Left lung (tissue), 10 donors: ENCODE results near the gene DNAJC3. TPM values are rescaled to one million over a fixed set of nuclear protein-coding genes. Genes with fewer than 3 reads are reported as not detected.
"Not testable (repeated sequence)": the region's sequence is repeated elsewhere in the genome, so short reads cannot be mapped to it uniquely, and the experiment has no call there.

ENCODE experiments used
- ATAC-seq: fragments of 200-7000 bp; cut with Tn5 transposase; one replicate; pipeline ENCODE4 v1.9.1; 2020; ENCODE audit warnings: moderate library complexity
- DNase-seq, 4 donors: peaks; one replicate each; pipeline ENCODE4 v3.0.0-alpha.2; 2013 to 2020
- H3K27ac ChIP-seq, 2 donors: fragments of 200-600 bp; sonication (generic) in 1 of 2; one replicate each; pipeline versions ENCODE4 v1.5.0 to v1.8.0; 2020 to 2021
- H3K27me3 ChIP-seq, 2 donors: fragments of 200-600 bp; sonication (generic) in 1 of 2; one replicate each; pipeline versions ENCODE4 v1.5.0 to v1.8.0; 2020 to 2021
- H3K36me3 ChIP-seq, 2 donors: fragments of 200-600 bp; sonication (generic) in 1 of 2; one replicate each; pipeline versions ENCODE4 v1.5.0 to v1.8.0; 2020 to 2021
- H3K4me1 ChIP-seq, 2 donors: fragments of 200-600 bp; one replicate each; pipeline ENCODE4 v1.8.0; 2021
- H3K4me3 ChIP-seq, 2 donors: fragments of 200-600 bp; sonication (generic) in 1 of 2; one replicate each; pipeline versions ENCODE4 v1.5.0 to v1.8.0; 2020 to 2021; ENCODE audit warnings: mild to moderate bottlenecking in 1 of 2
- H3K9me3 ChIP-seq, 2 donors: fragments of 200-600 bp; sonication (generic) in 1 of 2; one replicate each; pipeline versions ENCODE4 v1.5.0 to v1.8.0; 2020 to 2021
- intact Hi-C, 2 donors: fragments of 100-400 bp; cut with DNase I; formaldehyde crosslinking; loops; one replicate each; pipeline versions ENCODE4 v1.11.2 to v1.14.2; 2022
- polyA plus RNA-seq, 6 donors: library from polyadenylated mRNA; unstranded; fragments of 120-200 nt; gene quantifications; one replicate each; pipeline ENCODE4 v1.2.1, GENCODE V29; 2013; ENCODE audit not compliant: insufficient read length in 6 of 6
- total RNA-seq, 2 donors: library from RNA; stranded (reverse); fragmentation: NEBNext Ultra II Directional; extraction: Animal tissue kit (Norgen Biotek cat#: 25700); gene quantifications; one replicate each; pipeline ENCODE4 v1.2.1, GENCODE V29; 2021
- TF ChIP-seq, protein P1 (sequence below), 2 donors: fragments of 200-600 bp; sonication (generic) in 1 of 2; IDR thresholded peaks; one replicate each; pipeline versions ENCODE4 v1.5.0 to v1.8.0; 2021; ENCODE audit warnings: antibody characterized with exemption in 2 of 2
- donor health status: DM: no; HTN: yes; CAD: no.
- donor health status: DM: no; HTN: no; CAD: no.

Gene DNAJC3
- total and polyA plus RNA-seq, 8 donors: 26.1 to 87.8 (median 33.1) TPM

GRCh38 chr13:95684418-95684817, 7.5 kb downstream of the DNAJC3 start:
- no peak for ATAC-seq

GRCh38 chr13:95684960-95685359, 8.0 kb downstream of the DNAJC3 start:
- Histone ChIP-seq H3K4me1 (peaks cover 0 to 74% of the 10 kb centered on the region in 2 donors), H3K27ac (peak overlapping the region in 1 of 2 donors; percentile 62)
- ATAC-seq, H3K36me3 ChIP-seq, H3K9me3 ChIP-seq, H3K27me3 ChIP-seq, intact Hi-C loops, H3K4me3 ChIP-seq, DNase-seq: not testable (repeated sequence)

More at GRCh38 chr13:95684418-95684817, 7.5 kb downstream of the DNAJC3 start:
- Histone ChIP-seq H3K27ac (peak overlapping the region in 1 of 2 donors; percentile 62), H3K36me3 (no peaks in the 10 kb centered on the region), H3K27me3 (no peaks in the 10 kb centered on the region), H3K4me3 (no peak overlapping the region), H3K9me3 (no peaks in the 10 kb centered on the region), H3K4me1 (peaks cover 4 to 75% of the 10 kb centered on the region in 2 donors)
- TF ChIP-seq, protein P1, sequence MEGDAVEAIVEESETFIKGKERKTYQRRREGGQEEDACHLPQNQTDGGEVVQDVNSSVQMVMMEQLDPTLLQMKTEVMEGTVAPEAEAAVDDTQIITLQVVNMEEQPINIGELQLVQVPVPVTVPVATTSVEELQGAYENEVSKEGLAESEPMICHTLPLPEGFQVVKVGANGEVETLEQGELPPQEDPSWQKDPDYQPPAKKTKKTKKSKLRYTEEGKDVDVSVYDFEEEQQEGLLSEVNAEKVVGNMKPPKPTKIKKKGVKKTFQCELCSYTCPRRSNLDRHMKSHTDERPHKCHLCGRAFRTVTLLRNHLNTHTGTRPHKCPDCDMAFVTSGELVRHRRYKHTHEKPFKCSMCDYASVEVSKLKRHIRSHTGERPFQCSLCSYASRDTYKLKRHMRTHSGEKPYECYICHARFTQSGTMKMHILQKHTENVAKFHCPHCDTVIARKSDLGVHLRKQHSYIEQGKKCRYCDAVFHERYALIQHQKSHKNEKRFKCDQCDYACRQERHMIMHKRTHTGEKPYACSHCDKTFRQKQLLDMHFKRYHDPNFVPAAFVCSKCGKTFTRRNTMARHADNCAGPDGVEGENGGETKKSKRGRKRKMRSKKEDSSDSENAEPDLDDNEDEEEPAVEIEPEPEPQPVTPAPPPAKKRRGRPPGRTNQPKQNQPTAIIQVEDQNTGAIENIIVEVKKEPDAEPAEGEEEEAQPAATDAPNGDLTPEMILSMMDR (IDR thresholded peaks at IDR 0.05): no peak
- intact Hi-C loops: no loop called here
- DNase-seq: no peak

- Histone ChIP-seq H3K27ac (no peak overlapping the region), H3K9me3 (no peaks in the 10 kb centered on the region), H3K4me3 (no peak overlapping the region), H3K27me3 (no peaks in the 10 kb centered on the region), H3K4me1 (peaks cover 0 to 28% of the 10 kb centered on the region in 2 donors), H3K36me3 (no peaks in the 10 kb centered on the region)
- intact Hi-C loops: no loop called here
- no peak for ATAC-seq
- no peak for DNase-seq
- TF ChIP-seq, protein P1 (IDR thresholded peaks at IDR 0.05): no peak
Measured at GRCh38 chr13:95689582-95689926, 12.6 kb downstream of the DNAJC3 start.

DNA sequence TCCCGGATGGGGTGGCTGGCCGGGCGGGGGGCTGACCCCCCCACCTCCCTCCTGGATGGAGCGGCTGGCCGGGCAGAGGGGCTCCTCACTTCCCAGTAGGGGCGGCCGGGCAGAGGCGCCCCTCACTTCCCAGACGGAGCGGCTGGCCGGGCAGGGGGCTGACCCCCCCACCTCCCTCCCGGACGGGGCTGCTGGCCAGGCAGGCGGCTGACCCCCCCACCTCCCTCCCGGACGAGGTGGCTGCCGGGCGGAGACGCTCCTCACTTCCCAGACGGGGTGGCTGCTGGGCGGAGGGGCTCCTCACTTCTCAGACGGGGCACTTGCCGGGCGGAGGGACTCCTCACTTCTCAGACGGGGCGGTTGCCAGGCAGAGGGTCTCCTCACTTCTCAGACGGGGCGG, 14.0 kb downstream of the DNAJC3 start:
- H3K4me3 ChIP-seq, H3K36me3 ChIP-seq, DNase-seq, H3K27me3 ChIP-seq, ATAC-seq, H3K9me3 ChIP-seq, H3K27ac ChIP-seq, intact Hi-C loops: not testable (repeated sequence)
- H3K4me1 ChIP-seq: peaks cover 0 to 21% of the 10 kb centered on the region in 2 donors

DNA sequence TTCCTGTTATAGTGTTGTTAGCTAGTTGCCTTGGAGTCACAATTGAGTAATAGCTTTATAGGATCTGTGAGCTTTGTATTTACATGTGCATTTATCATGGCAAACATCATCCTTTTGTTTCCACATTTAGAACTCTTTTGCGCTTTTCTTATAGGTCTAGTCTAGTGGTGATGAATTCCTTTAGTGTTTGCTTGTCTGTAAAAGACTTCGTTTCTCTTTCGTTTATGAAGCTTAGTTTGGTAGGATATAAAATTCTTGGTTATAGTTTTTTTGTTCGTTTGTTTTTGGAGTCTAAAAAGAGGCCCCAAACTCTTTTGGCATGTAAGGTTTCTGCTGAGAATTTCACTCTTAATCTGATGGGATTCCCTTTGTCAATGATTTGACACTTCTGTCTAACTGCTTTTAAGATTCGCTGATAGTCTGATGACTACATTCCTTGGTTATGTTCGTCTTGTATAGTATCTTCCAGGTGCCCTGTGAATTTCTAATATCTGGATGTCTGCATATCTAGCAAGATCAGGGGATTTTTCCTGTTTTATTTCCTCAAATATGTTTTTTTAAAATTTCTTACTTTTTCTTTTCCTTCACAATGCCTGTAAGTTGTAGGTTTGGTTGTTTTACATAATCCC, 20.2 kb downstream of the DNAJC3 start:
- Histone ChIP-seq H3K4me1 (peaks cover 0 to 27% of the 10 kb centered on the region in 2 donors), H3K27me3 (no peaks in the 10 kb centered on the region), H3K36me3 (no peaks in the 10 kb centered on the region), H3K4me3 (no peak overlapping the region), H3K9me3 (no peaks in the 10 kb centered on the region), H3K27ac (no peak overlapping the region)
- DNase-seq: no peak
- ATAC-seq: no peak
- TF ChIP-seq, protein P1 (IDR thresholded peaks at IDR 0.05): no peak
- intact Hi-C loops: no loop called here

DNA sequence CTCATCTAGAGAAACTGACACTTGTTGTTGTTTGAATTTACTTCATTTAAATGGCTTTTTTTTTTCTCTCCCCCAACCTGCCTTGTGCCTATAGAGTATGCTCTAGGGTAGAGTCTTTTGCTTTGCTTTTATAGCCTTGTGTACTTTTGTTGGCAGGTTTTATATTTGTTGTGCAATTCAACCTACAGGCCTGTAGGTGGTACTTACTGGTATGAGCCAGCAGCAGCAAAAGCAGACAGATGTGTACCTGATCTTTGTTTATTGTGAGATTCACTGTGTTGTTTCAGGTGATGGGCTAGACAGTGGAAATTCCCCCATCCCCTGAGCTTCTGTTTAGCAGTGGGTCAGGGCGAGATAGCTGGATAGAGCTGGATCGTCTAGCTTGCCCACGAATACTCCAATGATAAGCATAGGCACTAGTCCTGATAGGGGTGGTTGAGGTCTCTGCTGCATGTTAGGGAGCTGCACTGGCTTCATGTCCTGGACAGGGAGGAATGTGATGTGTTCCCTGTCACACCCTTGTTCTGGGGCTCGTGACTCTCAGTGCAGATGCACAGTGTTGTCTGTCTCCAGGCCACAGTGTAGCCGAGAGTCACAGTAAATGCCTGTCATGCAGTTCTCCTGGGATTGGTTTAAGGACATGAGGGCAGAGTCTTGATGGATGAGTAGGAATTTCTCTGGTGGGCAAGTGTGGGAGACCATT, 21.3 kb downstream of the DNAJC3 start:
- no peaks in the 10 kb centered on the region for H3K27me3 ChIP-seq
- no peak overlapping the region for H3K27ac ChIP-seq
- DNase-seq: no peak
- peaks cover 0 to 33% of the 10 kb centered on the region in 2 donors for H3K4me1 ChIP-seq
- no peaks in the 10 kb centered on the region for H3K36me3 ChIP-seq
- TF ChIP-seq, protein P1 (IDR thresholded peaks at IDR 0.05): no peak
- H3K9me3 ChIP-seq: no peaks in the 10 kb centered on the region
- no peak overlapping the region for H3K4me3 ChIP-seq
- peak; percentile 27 for ATAC-seq
- intact Hi-C loops: no loop called here
